Measurements from ENCODE around the gene PALM3.
"Not testable (repeated sequence)": the region's sequence is repeated elsewhere in the genome, so short reads cannot be mapped to it uniquely, and the experiment has no call there.

Gene PALM3

DNA sequence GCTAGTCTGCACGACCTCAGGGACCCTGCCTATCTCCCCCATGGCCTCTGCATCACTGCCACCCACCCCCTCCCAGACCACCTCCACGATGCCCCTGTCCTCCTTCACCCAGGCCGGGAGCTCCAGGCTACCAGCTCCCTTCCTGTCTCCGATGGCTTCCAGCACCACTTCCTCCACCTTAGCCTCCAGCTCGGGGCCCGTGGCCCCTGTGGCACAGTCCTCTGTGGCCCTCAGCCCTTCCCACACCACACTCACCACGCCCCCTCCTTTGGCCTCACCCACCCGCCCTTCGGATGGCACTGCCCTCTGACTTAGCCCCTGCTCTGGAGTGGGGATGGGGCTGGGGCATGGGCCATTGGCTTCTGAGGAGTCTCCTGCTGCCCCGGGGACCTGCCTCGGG, 7.2 kb downstream of the PALM3 start:
- no peak overlapping the region for H3K4me3 ChIP-seq (ENCODE audit: low read depth, low read length)
- DNase-seq (ENCODE audit: low read depth, low spot score) = no peak
- in situ Hi-C loops (cut with HindIII; ENCODE audit: low sequenced_read_pairs) = no loop called here
- TF ChIP-seq CTCF (IDR thresholded peaks at IDR 0.05; ENCODE audit: low read depth, low read length) = no peak

DNA sequence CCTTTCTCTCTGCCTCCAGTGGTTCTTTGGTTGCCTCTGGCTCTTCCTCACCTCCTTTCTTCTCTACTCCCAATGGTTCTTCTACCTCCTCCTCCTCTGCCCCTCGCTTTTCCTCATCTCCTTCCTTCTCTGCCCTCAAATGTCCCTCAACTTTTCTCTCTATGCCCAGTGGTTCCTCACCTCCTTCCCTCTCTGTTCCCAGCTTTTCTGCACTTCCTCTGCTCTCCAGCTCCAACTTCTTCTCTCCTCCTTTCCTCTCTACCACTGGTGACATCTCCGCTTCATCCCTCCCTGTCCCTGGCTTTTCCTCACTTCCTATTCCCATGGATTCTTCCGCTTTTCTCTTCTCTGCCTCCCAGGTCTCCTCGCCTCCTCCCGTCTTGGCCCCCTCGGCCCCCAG, 7.8 kb downstream of the PALM3 start:
- in situ Hi-C loops (cut with HindIII; ENCODE audit: low sequenced_read_pairs) = no loop called here
- H3K4me3 ChIP-seq (ENCODE audit: low read depth, low read length) = no peak overlapping the region
- TF ChIP-seq CTCF (IDR thresholded peaks at IDR 0.05; ENCODE audit: low read depth, low read length) = no peak
- no peak for DNase-seq (ENCODE audit: low read depth, low spot score)

DNA sequence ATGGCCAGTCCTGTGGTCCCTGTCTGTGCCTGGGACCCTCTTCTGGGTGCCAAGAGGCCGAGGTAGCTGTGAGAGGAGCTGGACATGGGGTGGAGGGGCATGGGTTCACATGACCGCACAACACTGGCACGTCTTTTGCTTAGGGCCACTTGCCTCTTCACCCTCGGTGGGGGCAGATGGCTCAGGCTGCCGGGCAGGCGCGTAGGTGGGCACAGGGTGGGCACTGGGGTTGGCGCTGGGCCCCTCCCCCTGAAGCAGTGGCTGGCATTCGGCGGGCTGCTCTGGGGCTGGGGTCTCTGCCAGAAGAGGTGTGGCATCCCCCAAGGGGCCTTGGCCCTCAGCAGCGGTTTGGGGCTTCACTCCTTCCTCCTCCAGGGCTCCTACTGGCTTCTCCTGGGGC, 8.4 kb downstream of the PALM3 start:
- no peak for DNase-seq (ENCODE audit: low read depth, low spot score)
- in situ Hi-C loops (cut with HindIII; ENCODE audit: low sequenced_read_pairs) = no loop called here
- TF ChIP-seq CTCF (IDR thresholded peaks at IDR 0.05; ENCODE audit: low read depth, low read length) = no peak
- H3K4me3 ChIP-seq (ENCODE audit: low read depth, low read length) = no peak overlapping the region

- DNase-seq (ENCODE audit: low read depth, low spot score) = no peak
- in situ Hi-C loops (cut with HindIII; ENCODE audit: low sequenced_read_pairs) = no loop called here
- TF ChIP-seq CTCF (IDR thresholded peaks at IDR 0.05; ENCODE audit: low read depth, low read length) = no peak
- no peak overlapping the region for H3K4me3 ChIP-seq (ENCODE audit: low read depth, low read length)
Observed at GRCh38 chr19:14053032-14053431, 8.8 kb downstream of the PALM3 start.

- DNase-seq (ENCODE audit: low read depth, low spot score) = no peak
- no peak overlapping the region for H3K4me3 ChIP-seq (ENCODE audit: low read depth, low read length)
- in situ Hi-C loops (cut with HindIII; ENCODE audit: low sequenced_read_pairs) = no loop called here
- TF ChIP-seq CTCF (IDR thresholded peaks at IDR 0.05; ENCODE audit: low read depth, low read length) = no peak
Observed at GRCh38 chr19:14052470-14052869, 9.4 kb downstream of the PALM3 start.

DNA sequence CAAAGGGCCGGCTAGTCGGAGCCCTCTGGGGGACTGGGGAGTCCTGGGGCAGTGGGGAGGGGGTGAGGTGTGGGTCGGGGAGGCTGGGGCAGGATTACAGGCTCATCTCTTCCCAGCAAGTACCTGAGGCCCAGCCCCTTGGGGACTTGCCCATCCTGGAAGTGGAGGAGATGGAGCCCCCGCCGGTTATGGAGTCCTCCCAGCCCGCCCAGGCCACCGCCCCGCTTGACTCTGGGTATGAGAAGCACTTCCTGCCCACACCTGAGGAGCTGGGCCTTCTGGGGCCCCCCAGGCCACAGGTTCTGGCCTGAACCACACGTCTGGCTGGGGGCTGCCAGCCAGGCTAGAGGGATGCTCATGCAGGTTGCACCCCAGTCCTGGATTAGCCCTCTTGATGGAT, 9.9 kb downstream of the PALM3 start:
- in situ Hi-C loops (cut with HindIII; ENCODE audit: low sequenced_read_pairs) = no loop called here
- no peak overlapping the region for H3K4me3 ChIP-seq (ENCODE audit: low read depth, low read length)
- no peak for TF ChIP-seq CTCF (IDR thresholded peaks at IDR 0.05; ENCODE audit: low read depth, low read length)
- DNase-seq (ENCODE audit: low read depth, low spot score) = no peak

- H3K4me3 ChIP-seq (ENCODE audit: low read depth, low read length); DNase-seq (ENCODE audit: low read depth, low spot score); in situ Hi-C loops (cut with HindIII; ENCODE audit: low sequenced_read_pairs): not testable (repeated sequence)
Observed at GRCh38 chr19:14050961-14051360, 10.9 kb downstream of the PALM3 start.
